Suprapubic skin (tissue), 4 donors: Measurements from ENCODE around the gene CDH22. TPM values are rescaled to one million over a fixed set of nuclear protein-coding genes. Genes with fewer than 3 reads are reported as not detected.

ENCODE experiments used
- DNase-seq, 2 donors: peaks; one replicate each; pipeline ENCODE4 v3.0.0-alpha.2; 2019; ENCODE audit warnings: low spot score in 2 of 2
- H3K27ac ChIP-seq: fragments of 200-600 bp; sonication (generic); one replicate; pipeline ENCODE4 v1.5.1; 2019
- H3K27me3 ChIP-seq: fragments of 200-600 bp; sonication (generic); one replicate; pipeline ENCODE4 v1.5.1; 2019
- H3K36me3 ChIP-seq: fragments of 200-600 bp; sonication (generic); one replicate; pipeline ENCODE4 v1.5.1; 2019
- H3K4me1 ChIP-seq: fragments of 200-600 bp; sonication (generic); one replicate; pipeline ENCODE4 v1.5.1; 2019
- H3K4me3 ChIP-seq: fragments of 200-600 bp; sonication (generic); one replicate; pipeline ENCODE4 v1.5.1; 2019; ENCODE audit warnings: mild to moderate bottlenecking
- H3K9me3 ChIP-seq: fragments of 200-600 bp; sonication (generic); one replicate; pipeline ENCODE4 v1.5.1; 2019
- CTCF ChIP-seq, 2 donors: fragments of 200-600 bp in 1 of 2; fragments of 450-650 bp in 1 of 2; sonication (generic) in 1 of 2; IDR thresholded peaks; one replicate each; pipeline ENCODE4 v1.5.1; 2016 to 2019; ENCODE audit warnings: antibody characterized with exemption in 2 of 2, mild to moderate bottlenecking in 1 of 2, moderate library complexity in 1 of 2
- EP300 ChIP-seq: sonication (generic); formaldehyde crosslinking; IDR thresholded peaks from one replicate; pipeline ENCODE4 v1.6.1; 2017; ENCODE audit warnings: antibody characterized with exemption
- POLR2A ChIP-seq, 2 donors: fragments of 450-650 bp; IDR thresholded peaks; one replicate each; pipeline ENCODE4 v1.6.1; 2017; ENCODE audit warnings: antibody characterized with exemption in 2 of 2, mild to moderate bottlenecking in 2 of 2, moderate library complexity in 2 of 2
- POLR2AphosphoS5 ChIP-seq, 3 donors: sonication (generic); formaldehyde crosslinking; IDR thresholded peaks; one replicate each; pipeline ENCODE4 v1.6.1; 2017; ENCODE audit warnings: antibody characterized with exemption in 3 of 3
- WGBS: methylation state at CpG from one replicate; pipeline ENCODE4 v1.1.5; 2018; 5-methylcytosine and 5-hydroxymethylcytosine counted together
- total RNA-seq, 4 donors: library from RNA; depleted of rRNA; stranded (reverse); fragments of >200 nt; gene quantifications; one replicate each; pipeline ENCODE4 v1.1.0, GENCODE V29; 2016

CDH22 gene
- total RNA-seq, 4 donors from 2014 or later: 2.6 to 5.1 (median 3.3) TPM

GRCh38 chr20:46226602-46227001, 81.7 kb downstream of the CDH22 start:
- no peaks in the 10 kb centered on the region for H3K9me3 ChIP-seq
- H3K36me3 ChIP-seq: no peaks in the 10 kb centered on the region
- 66% methylated on average over 8 of the region's 8 CpGs for WGBS
- peaks cover 61% of the 10 kb centered on the region for H3K27me3 ChIP-seq
- H3K4me1 ChIP-seq: no peaks in the 10 kb centered on the region
- no peak for DNase-seq
- TF ChIP-seq EP300 (no peak), POLR2AphosphoS5 (IDR thresholded peaks at IDR 0.05) (no peak), CTCF (IDR thresholded peaks at IDR 0.05) (no peak), POLR2A (IDR thresholded peaks at IDR 0.05) (no peak)
- H3K27ac ChIP-seq: no peak overlapping the region
- no peak overlapping the region for H3K4me3 ChIP-seq

- 45% methylated on average over 14 of the region's 14 CpGs for WGBS
- H3K27ac ChIP-seq: no peak overlapping the region
- no peak for DNase-seq
- TF ChIP-seq EP300 (no peak), POLR2A (IDR thresholded peaks at IDR 0.05) (no peak), CTCF (IDR thresholded peaks at IDR 0.05) (no peak), POLR2AphosphoS5 (IDR thresholded peaks at IDR 0.05) (no peak)
- H3K36me3 ChIP-seq: no peaks in the 10 kb centered on the region
- H3K9me3 ChIP-seq: no peaks in the 10 kb centered on the region
- H3K4me3 ChIP-seq: no peak overlapping the region
- H3K4me1 ChIP-seq: no peaks in the 10 kb centered on the region
- peaks cover 37% of the 10 kb centered on the region for H3K27me3 ChIP-seq
Observed at GRCh38 chr20:46222521-46223007, 85.7 kb downstream of the CDH22 start.

- DNase-seq: no peak
- TF ChIP-seq CTCF (IDR thresholded peaks at IDR 0.05): no peak
- no peaks in the 10 kb centered on the region for H3K36me3 ChIP-seq
- no peak overlapping the region for H3K27ac ChIP-seq
- no peaks in the 10 kb centered on the region for H3K9me3 ChIP-seq
- no peak overlapping the region for H3K4me3 ChIP-seq
- H3K4me1 ChIP-seq: no peaks in the 10 kb centered on the region
- peaks cover 25% of the 10 kb centered on the region for H3K27me3 ChIP-seq
- 87% methylated on average over 9 of the region's 9 CpGs for WGBS
Observed at GRCh38 chr20:46221256-46221833, 87.0 kb downstream of the CDH22 start.

- no peaks in the 10 kb centered on the region for H3K9me3 ChIP-seq
Observed at GRCh38 chr20:46220455-46221207, 87.7 kb downstream of the CDH22 start.

More at GRCh38 chr20:46220455-46221207, 87.7 kb downstream of the CDH22 start:
- H3K4me3 ChIP-seq: no peak overlapping the region
- no peaks in the 10 kb centered on the region for H3K4me1 ChIP-seq
- H3K36me3 ChIP-seq: no peaks in the 10 kb centered on the region
- TF ChIP-seq POLR2AphosphoS5 (IDR thresholded peaks at IDR 0.05) (no peak), CTCF (IDR thresholded peaks at IDR 0.05) (no peak), EP300 (no peak), POLR2A (IDR thresholded peaks at IDR 0.05) (no peak)
- 66% methylated on average over 10 of the region's 10 CpGs for WGBS
- no peak for DNase-seq
- no peak overlapping the region for H3K27ac ChIP-seq
- peaks cover 24% of the 10 kb centered on the region for H3K27me3 ChIP-seq
